ENCODE data around the gene RUNX1.

DNA sequence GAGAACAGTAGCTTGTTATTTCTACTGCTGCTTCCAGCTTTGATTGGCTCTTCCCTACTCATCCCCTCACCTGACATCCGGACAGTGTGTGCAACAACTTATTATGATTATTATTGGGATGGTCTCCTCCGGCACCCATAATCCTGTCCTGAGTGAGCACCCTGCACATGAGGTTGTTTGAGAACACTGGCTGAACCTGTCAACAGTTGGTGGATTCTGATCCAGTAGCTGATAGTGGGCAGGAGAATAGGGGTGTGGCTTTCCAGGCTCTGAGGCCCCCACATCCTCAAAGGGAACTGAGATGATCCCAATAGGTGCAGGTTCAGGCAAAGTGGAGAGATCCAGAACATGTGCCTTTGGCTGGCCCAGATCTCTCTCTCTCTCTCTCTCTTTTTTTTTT, 60.5 kb downstream of the RUNX1 start:
- TF ChIP-seq, protein P1, sequence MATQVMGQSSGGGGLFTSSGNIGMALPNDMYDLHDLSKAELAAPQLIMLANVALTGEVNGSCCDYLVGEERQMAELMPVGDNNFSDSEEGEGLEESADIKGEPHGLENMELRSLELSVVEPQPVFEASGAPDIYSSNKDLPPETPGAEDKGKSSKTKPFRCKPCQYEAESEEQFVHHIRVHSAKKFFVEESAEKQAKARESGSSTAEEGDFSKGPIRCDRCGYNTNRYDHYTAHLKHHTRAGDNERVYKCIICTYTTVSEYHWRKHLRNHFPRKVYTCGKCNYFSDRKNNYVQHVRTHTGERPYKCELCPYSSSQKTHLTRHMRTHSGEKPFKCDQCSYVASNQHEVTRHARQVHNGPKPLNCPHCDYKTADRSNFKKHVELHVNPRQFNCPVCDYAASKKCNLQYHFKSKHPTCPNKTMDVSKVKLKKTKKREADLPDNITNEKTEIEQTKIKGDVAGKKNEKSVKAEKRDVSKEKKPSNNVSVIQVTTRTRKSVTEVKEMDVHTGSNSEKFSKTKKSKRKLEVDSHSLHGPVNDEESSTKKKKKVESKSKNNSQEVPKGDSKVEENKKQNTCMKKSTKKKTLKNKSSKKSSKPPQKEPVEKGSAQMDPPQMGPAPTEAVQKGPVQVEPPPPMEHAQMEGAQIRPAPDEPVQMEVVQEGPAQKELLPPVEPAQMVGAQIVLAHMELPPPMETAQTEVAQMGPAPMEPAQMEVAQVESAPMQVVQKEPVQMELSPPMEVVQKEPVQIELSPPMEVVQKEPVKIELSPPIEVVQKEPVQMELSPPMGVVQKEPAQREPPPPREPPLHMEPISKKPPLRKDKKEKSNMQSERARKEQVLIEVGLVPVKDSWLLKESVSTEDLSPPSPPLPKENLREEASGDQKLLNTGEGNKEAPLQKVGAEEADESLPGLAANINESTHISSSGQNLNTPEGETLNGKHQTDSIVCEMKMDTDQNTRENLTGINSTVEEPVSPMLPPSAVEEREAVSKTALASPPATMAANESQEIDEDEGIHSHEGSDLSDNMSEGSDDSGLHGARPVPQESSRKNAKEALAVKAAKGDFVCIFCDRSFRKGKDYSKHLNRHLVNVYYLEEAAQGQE (IDR thresholded peaks at IDR 0.05; ENCODE audit: low read depth, low read length) = no peak
- no peak for TF ChIP-seq TCF12 (IDR thresholded peaks at IDR 0.05)
- no peak for TF ChIP-seq POLR2AphosphoS5 (IDR thresholded peaks at IDR 0.05; ENCODE audit: low read depth, low read length)
